K562 (cell line): ENCODE data around the gene MAPKAPK3.

Experiments
- SIRT6 ChIP-seq: IDR thresholded peaks from one replicate; pipeline ENCODE4 v1.6.1; 2012; ENCODE audit warnings: low read depth, mild to moderate bottlenecking, control low read depth, inconsistent platforms, low read length, moderate library complexity
- ZBTB34 ChIP-seq: fragments of 250-450 bp; sonication (Bioruptor Pico); IDR thresholded peaks from 2 replicates; pipeline ENCODE4 v1.8.0; 2021; ENCODE audit warnings: mild to moderate bottlenecking, moderate library complexity

DNA sequence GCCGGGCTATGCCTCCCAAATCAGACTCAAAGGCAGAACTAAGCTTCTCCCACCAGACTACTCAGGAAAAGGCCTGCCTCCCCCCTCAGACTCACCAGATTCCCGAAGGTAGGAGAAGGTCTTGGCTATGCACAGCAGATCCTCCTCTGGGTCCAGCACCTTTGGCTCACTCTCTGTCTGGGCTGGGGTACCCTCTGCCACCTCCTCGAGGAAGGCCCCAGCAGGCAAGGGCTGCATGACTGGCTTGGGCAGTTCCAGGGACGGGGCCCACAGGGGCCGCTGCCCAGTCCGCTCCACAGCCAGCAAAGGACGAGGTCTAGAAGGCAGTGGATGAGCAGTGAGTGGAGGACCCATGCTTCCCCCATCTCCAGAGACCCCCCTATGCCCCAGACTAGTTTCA is 8.7 kb upstream of the MAPKAPK3 start:
- TF ChIP-seq ZBTB34 (CRISPR knock-in tag) (no peak), SIRT6 (no peak)
